GM19397 (cell line): ENCODE data around the gene RYR3.

Source experiments
- ATAC-seq: cut with Tn5 transposase; IDR thresholded peaks from one replicate; pipeline ENCODE4 v1.9.1; 2021; ENCODE audit warnings: mild to moderate bottlenecking, moderate library complexity; ENCODE audit not compliant: unreplicated experiment

RYR3 gene

DNA sequence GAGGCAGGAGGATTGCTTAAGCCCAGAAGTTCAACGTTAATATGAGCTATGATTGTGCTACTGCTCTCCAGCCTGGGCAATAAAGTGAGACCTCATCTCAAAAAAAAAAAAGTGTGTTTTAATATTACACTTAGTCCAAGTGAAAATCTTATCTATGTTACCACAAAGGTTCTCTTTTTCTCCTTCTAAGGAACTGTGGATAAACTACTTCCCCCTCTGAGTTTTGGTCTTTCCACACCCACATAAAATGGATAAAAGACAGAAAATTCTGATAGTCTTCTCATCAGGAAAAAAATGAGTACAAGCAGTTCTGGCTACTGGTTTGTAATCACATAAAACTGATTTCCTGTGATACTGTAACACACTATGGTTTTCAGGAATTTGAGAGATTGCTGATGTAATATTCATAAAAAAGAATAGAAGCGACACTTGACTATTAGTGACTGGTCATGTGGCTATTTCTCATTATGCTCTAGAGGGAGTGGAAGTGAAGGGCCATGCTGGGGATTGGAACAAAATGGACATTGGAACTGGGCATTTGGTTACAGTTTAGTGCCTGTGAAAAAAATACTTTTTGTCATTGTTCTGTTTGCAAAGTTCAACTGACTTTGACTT, 68.2 kb downstream of the RYR3 start:
- ATAC-seq, result no peak

DNA sequence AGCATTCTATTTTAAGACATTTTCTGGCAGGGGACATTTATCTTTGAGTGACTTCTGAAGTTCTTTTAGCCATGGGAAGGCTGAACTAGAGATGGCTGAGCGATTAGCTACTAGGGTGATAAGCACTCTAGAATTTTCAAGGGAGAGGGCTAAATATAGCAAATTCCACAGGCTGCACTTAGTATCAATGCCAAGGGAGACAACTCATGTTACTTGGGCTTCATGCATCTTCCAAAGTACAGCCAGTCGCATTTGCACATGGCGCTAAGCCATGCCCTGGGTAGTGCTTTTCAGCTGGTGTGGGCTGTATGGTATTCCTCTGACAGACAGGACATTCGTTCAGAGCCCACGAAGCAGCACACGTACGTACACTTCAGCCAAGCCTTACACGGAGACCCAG, 69.6 kb downstream of the RYR3 start:
- ATAC-seq, result no peak

DNA sequence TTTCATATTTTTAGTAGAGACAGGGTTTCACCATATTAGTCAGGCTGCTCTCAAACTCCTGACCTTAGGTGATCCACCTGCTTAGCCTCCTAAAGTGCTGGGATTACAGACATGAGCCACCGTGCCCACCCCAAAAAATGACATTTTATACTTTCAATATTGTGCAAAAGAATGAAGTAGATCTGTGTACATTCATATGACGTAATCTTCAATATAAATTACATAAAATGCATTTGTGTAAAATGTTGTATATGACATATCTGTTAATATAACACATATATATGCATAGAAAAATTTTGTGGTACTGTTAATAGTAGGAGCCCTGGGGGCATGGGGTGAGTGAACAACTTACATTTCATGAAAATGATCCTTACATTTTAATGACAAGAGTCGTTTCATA, 71.7 kb downstream of the RYR3 start:
- no peak for ATAC-seq

DNA sequence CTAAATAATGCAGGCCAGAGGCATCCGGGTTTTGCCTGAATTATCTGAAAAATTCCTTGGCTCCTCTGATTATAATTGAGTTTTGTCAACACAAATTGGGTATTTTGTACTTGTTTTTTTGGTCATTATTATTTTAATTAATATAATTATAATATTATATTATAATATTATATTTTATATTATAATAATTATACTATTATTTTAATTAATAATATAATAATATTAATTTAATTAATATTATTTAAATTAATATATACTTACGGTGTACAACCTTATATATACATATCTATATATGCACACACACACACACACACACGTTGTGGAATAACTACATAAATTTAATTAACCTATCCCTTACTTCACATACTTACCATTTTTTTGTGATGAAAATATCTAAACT, 73.5 kb downstream of the RYR3 start:
- no peak for ATAC-seq

DNA sequence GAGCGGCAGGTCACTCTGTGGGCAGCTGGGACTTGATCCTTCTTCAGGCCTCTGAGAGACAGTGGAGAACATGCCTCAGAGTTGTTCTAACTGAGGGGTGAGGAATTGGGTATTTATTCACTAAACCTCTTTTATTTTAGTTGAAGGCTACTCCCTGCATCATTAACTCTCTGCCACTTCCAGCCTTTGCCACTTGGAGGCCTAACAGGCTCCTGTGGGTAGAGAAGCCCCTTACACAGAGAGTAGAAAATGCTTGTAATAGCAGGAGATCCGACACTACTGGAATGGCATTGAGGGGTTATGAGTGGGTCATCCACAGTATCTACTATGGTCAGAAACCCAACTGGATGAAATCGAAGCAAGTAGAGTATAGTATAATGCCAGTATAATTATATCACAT, 81.7 kb downstream of the RYR3 start:
- no peak for ATAC-seq

DNA sequence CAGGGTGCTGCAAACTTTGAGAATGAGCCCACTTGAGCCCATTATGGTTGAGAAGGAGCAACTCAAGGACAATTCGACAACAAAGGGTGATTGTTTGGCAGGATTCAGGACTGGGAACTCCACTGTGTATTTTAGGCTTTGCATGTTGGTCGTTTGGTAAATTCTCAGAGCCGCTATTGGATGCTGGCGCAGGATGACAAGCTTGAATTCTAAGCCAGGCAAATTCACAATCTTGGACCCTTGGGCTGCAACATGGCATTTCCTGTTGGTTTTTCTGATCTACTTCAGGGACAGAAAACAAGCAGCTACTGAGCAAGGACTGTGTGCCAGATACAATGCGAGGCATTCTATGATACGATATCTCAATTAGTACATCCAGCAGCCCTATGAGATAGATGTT, 82.8 kb downstream of the RYR3 start:
- ATAC-seq, result no peak

DNA sequence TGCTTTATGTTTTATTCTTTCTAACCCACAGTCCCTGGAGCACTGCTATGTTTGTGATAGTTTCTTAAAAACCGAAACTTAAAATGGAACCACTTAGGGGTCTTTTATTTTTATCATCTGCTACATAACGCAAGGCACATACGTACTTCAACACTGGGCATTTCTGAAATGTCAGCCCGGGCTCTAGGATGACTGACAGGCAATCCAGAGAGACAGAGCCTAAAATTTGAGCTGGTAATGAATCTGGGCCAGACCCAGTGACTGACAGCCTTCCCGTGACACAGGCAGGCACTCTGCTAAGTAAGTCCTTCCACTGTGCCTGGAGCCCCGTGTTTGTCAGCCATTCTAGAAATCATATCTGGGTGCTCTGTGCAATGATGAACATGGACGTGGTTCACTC, 84.6 kb downstream of the RYR3 start:
- no peak for ATAC-seq

DNA sequence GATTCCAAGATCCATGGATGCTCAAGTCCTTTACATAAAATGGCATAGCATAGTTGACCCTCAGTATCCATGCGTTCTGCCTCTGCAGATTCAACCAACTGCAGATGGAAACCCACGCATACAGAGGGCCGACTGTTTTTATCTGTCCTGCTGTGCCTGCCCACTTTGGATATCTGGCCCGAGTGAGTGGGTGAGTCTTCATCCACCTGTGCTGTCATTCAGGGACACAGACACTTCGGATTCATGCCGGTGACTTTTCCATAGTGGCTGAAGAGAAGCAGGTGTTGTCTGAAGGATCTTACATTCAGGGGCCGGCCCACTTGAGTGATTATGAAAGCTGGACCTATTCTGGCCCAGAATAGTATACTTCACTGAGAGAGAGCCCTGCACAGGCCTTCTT, 85.1 kb downstream of the RYR3 start:
- no peak for ATAC-seq

DNA sequence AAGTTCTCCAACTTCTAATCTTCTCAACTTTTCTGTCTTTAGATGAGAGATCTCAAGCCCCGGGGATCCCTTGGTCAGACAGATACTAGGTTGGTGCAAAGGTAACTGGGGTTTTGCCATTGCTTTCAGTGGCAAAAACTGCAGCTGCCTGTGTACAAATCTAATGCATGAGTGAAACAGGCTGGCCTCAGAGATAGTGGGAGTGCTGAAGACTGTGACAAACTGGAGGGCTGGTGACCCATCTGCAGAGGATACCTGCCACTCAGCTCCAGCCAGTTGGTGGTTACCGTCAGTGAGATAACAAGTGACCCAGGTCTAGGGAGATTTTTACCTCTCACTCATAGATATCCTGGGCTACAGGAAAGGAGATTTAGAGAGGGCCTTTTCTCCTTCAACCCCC, 85.7 kb downstream of the RYR3 start:
- no peak for ATAC-seq

DNA sequence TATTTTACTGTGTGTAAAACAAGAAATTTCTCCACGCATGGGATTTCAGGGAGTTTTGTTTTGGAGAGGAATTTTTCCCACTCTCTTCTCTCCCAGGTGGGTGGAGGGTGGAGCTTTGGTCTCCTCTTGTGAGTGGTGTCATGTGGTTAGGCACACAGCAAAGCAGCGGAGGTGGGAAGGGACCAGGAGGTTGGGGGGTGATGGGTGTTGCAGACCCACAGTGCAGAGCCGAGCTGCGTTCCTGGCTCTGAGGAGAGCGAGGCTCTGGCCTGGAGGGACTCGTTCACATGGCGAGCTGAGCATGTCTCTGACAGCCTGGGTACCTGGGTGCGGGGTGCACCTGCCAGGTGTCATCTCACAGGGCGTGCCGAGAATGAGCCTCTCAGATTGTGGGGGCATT, 87.8 kb downstream of the RYR3 start:
- no peak for ATAC-seq

DNA sequence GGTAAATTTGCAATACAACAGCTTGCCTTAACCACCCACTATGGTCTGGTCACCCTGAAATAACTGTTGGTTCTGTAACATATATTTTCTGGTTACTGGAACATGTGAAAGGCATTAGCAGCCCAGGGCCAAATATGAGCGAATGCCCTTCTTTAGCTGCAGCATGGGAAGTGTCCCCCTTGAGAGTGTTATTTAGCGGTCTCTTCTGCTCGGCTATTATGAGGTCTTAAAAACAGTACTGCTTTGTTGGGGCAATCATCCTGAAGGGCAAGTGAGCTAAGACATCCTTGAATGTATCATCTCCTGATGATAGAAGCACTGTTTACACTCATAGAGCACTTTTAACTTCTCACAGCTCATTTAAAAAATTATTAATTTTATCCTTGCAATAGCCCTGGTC, 90.2 kb downstream of the RYR3 start:
- no peak for ATAC-seq

DNA sequence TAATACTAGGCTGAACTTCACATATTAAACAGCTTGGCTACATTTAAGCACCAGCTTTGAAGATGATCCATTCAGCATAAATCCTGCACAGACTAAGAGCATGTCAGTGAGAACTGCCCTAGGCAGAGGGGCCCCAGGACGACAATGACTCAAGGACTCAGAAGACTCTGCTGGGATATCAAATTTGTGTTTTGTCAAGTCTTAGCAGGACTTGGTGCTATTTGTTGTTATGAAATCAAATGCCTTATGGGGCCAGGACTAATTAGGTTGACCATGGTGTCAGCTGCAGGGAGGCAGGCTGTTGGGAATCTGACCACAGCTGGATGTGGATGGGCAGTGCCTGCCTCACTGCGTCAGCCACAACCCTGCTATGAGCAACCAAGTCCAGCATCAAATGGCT, 91.8 kb downstream of the RYR3 start:
- no peak for ATAC-seq

DNA sequence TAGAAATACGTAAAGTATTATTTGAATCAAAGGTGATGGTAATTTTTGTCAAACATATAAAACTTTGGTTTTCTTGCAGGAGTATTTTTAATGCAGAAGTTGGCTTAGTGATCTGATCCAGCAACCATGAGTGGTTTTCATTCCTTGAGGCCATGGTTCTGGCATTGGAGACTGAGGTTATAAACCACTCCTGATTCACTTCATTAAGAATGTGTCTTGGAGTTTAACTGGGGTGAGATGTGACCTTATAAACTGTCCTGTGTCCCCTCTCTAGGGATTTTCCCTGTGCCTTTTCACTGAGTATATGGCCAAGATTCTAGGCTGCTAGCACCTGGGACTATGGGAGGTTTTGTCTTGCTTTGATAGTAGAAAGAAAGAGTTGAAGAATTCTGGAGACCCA, 94.3 kb downstream of the RYR3 start:
- no peak for ATAC-seq

DNA sequence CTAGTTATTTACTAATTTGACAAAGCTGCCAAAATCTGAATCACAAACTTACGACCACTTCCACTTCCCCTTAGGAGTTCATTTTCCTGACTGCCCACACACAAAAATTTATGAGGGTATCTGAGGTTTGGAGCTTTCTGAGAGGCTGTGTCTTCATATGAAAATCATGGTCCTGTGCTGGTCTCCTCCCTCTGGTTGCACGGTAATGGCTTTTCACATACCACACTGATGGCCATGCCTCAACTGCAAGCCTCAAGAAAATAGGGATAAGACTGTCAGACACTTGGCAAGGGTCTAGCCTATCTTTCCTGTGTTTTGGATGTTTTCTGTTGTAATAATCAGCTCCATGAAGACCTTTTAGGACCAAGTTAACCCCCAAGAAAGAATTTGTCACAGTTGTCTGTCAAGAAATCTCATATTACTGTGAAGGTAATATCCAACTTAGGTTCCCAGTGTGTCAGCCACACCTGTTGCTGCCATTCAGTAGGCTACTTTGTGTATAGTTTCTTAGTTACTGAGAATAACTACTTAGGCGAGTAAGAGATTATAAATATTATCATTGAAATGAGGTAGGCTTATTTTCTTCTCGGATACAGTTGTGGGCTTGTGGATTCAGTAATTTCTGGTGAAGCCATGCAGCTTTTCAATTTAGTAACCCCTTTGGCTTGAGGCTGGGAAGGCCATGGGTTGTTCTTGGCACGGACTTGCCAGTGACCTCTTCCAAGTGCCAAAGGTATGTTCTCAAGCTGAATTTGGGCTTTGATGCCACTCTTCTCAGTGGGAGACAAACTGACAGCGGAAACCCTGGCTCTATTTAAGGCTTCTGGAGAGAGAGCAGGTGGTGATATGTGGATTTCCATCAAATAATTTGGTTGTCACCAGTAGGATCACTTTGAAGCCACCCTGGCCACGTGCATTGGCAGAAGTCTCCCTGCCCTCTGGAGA, 101.1 kb downstream of the RYR3 start:
- ATAC-seq, result no peak

DNA sequence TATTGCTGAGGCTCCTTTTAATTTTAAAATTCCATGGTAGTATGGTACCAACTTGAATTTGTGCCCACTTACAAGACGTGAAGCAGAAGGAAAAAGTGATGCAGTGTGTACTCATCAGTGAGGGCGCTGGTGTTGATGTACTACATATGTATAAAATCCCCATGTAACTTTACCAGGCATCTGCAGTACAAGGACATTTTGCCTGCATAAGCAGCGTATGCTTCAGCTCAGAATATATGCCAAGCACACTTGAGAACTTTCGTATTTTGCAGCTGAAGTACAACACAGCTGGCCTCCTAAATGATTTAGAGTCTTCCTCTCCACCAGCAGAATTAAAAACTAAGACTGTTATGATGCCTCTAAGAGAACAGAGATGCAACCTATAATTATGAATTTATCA, 108.9 kb downstream of the RYR3 start:
- ATAC-seq, result no peak

DNA sequence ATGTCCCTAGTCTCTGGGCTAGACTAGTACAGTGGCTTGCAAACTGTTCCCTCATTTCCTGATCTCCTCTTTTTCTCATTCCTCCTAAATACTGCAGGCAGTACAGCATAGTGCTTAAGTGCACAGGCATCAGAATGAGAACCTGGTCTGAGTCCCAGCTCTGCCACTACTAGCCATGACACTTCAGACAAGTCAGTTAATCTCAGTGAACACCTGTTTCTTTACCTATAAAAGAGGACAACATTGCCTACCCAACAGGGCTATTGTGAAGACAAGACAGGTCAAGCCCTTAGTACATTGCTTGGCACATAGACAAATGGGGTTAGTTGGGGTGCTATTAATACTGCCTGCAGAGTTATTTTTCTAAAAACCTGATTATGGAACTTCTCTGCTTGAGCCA, 113.3 kb downstream of the RYR3 start:
- no peak for ATAC-seq

DNA sequence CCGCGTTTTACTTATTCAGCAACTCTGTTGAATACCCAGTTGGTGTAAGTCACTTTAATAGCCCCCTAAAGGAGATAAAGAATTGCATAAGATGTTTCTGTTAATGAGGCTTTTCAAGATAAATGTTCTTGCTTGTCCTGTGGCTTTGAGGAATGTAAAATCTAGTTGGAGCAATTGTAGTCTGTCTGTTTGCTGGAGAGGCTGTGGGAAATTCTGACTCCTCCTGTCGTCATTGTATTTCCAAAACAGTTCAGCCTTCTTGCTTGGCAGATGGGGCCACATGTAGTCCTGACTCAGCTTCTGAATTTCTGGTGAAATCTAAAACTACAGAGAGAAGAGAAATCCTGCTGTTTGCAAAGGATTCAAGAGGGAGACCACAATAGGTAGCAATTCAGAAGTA, 114.4 kb downstream of the RYR3 start:
- ATAC-seq, result no peak

DNA sequence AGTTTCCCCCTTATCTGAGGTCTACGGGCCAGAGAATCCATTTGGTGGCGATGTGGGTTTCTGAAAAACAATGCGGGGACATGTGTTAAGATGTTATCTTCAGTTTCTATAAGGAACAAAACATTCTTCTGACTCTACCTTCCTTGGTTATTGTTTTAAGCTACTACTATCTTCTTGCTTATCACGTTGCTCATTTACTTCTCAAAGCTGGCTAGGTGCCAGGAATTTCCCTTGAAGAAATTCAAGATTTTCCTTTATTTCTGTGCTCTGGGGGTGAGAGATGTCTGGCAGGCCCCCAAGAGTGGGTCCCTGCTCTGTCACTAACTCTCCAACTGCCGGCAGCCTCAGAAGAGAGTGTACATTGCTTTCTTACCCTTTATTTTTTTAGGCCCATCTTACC, 119.8 kb downstream of the RYR3 start:
- ATAC-seq, result no peak

DNA sequence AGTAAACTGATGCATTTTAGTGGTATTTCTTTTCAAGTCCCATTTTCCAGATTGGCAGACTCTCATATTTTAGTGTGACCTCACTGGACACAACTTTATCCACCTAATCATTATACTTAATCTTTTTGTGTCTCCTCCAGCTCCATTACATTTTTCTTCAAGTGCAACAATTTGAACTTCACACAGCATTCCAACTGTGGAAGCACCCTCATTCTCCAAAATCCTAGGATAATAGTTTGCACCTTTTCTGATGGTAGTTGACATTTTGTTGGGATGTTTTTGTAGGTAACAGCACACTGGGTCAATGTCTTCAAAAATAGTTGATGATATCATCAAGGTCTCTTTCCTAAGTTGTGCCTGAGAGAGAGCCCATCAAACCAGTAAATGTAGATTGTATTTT, 123.1 kb downstream of the RYR3 start:
- no peak for ATAC-seq

DNA sequence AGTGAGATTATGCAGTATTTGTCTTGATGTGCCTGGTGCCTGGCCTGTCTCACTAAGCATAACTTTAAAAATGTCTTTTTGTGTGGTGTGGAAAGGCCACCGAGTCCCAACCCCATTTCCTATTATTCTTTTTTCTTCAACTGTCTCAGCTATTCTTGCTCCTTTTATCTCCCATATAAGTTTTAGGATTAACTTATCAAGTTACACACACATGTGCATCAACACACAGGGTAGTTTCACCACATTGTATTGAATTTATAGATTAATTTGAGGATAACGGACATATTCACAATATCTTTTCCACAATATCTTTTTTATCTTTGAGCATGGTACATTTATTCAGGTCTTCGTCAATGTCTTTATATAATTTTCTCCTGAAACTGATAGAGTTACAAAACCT, 127.6 kb downstream of the RYR3 start:
- no peak for ATAC-seq

DNA sequence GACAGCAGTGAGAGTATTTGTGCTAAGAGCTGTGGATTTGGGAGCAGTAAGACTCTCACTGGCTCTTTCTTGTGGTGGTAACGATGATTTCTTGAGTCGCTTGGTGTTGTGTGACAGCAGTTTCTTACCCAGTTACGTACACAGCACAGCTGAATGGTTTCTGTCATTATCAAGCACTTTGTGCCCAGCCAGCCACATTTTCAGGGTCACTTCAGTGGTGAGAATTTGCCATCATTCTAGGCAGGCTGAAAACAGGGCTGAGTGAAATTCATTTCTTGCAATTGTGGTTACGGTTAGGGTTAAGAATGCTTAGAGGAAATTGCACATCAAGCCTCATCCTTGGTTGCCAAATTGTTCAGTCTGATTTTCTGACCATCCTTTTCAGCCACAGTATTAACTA, 130.1 kb downstream of the RYR3 start:
- no peak for ATAC-seq

DNA sequence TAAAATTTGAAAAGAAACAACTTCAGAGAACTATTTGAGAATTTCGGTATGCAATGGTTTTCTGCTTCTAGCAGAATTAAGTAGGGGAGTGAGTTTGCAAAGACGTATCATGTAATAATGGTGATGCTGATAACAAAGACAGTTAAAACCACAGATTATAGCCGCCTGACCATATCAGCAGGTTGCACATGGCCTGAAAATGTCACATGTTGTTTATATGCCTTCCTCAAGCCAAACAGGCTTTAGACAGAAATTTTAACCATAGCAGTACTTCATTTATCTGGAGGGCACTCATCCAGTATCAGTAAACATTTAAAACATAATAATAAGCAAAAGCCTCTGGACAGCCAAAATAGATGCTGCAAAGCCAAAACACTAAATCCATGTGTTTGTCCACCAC, 131.7 kb downstream of the RYR3 start:
- no peak for ATAC-seq

DNA sequence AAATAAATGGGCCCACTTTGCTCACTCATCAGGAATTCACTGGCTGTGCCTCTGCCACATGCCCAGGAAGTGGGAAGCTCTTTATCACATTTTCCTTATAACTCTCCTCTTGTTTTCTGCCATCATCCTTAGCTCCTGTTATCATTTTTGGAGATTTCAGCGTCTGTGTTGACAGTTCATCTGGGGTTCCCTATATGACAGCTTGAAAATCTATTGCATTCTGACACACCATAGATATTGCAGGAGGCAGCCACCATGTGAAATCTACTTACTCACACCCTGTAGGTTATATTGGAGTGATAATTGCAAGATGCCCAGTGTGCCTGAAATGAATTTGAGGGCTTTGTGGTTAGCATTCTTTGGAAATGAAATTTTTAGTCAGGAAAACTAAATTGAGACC, 132.9 kb downstream of the RYR3 start:
- no peak for ATAC-seq
